Activated CD8-positive, alpha-beta memory T cell treated with anti-CD3 and anti-CD28 coated beads, Interleukin-2, amount 10 ng/mL, durations not matched to agents 7 days and 5 days (primary cell): ENCODE measurements around the gene TOR2A. TPM values are rescaled to one million over a fixed set of nuclear protein-coding genes. Genes with fewer than 3 reads are reported as not detected.

Experiments
- ATAC-seq: fragments of 150-1000 bp; cut with Tn5 transposase; one replicate; pipeline ENCODE4 v1.10.0; 2021; ENCODE audit warnings: moderate library complexity
- CTCF ChIA-PET: fragments of 350-600 bp; sonication (Branson Sonifier 250); formaldehyde crosslinking; loops from one replicate; lab custom pipeline; 2021; ENCODE audit warnings: antibody characterized with exemption; lab: Charles Lee
- DNase-seq: peaks from one replicate; pipeline ENCODE4 v3.0.0-alpha.2; 2020
- H3K27ac Mint-ChIP-seq: one replicate; pipeline ENCODE4 v1.8.0; 2021; ENCODE audit warnings: mild to moderate bottlenecking, mixed read lengths
- H3K27me3 Mint-ChIP-seq: one replicate; pipeline ENCODE4 v1.8.0; 2021; ENCODE audit warnings: mixed read lengths
- H3K36me3 Mint-ChIP-seq: one replicate; pipeline ENCODE4 v1.8.0; 2021; ENCODE audit warnings: mild to moderate bottlenecking, mixed read lengths
- H3K4me1 Mint-ChIP-seq: one replicate; pipeline ENCODE4 v1.8.0; 2021; ENCODE audit warnings: mixed read lengths
- H3K4me3 Mint-ChIP-seq: one replicate; pipeline ENCODE4 v1.8.0; 2021; ENCODE audit warnings: mild to moderate bottlenecking, moderate library complexity, mixed read lengths
- H3K9me3 Mint-ChIP-seq: one replicate; pipeline ENCODE4 v1.8.0; 2022; ENCODE audit warnings: low read depth, mixed read lengths
- total RNA-seq, 2 experiments: library from RNA; stranded (reverse); gene quantifications; one replicate each; pipeline ENCODE4 v1.2.3, GENCODE V29; 2021

TOR2A gene
- total RNA-seq, 2 experiments from 2014 or later: 24.1 to 26.8 TPM

DNA sequence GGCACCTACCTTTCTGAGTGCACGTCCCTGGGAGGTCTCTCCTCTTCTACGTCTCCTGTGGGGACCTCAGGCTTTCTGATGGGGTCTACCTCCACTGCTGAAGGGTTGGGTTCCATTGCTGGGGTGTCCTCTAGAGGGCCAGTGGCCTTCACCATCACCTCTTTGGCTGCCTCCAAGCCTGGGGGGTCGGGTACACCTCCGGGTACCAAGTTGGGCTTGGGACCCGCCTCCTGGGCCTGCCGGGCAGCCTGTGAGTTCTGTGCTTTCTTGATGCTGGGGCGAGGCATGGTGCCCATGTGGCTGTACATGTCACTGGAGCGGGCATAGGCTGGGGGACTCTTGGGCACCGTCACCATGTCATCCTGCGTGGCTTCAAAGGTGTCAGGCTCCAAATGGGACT, 38.9 kb upstream of the TOR2A start:
- Mint-ChIP-seq H3K36me3 (peaks cover 48% of the 10 kb centered on the region), H3K27me3 (no peaks in the 10 kb centered on the region), H3K27ac (peak overlapping the region; percentile 48), H3K4me1 (peaks cover 53% of the 10 kb centered on the region), H3K9me3 (no peaks in the 10 kb centered on the region), H3K4me3 (no peak overlapping the region)
- no peak for ATAC-seq
- no peak for DNase-seq
- CTCF ChIA-PET: interaction anchor here (1.3 to 2.3 kb wide), 3 partner anchors 39 to 148 kb away, joined by 3 to 9 read pairs (median 7); partner anchors contain the start of gene TOR2A

GRCh38 chr9:127773272-127773671, 38.2 kb upstream of the TOR2A start:
- peaks cover 52% of the 10 kb centered on the region for H3K36me3 Mint-ChIP-seq

DNA sequence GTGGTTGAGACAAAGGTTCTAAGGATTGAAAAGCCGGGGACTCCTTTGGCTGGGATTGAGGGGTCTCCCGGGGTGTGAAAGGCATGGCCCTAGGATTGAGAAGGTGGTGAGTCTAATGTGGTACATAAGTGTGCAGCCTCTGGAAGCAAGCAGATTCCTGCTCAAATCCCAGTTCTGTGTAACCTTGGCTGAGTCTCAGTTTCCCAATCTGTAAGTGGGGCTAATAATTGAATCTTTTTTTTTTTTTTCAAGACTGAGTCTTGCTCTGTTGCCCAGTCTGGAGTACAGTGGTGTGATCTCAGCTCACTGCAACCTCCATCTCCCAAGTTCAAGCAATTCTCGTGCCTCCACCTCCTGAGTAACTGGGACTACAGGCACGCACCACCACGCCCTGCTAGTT, 37.5 kb upstream of the TOR2A start:
- Mint-ChIP-seq H3K9me3 (no peaks in the 10 kb centered on the region), H3K4me1 (peaks cover 66% of the 10 kb centered on the region), H3K27me3 (no peaks in the 10 kb centered on the region), H3K27ac (peak overlapping the region; percentile 5), H3K4me3 (no peak overlapping the region), H3K36me3 (peaks cover 51% of the 10 kb centered on the region)
- ATAC-seq (no peak), DNase-seq (no peak)
- CTCF ChIA-PET: interaction anchor here (1.3 to 4.9 kb wide), 5 partner anchors 11 to 345 kb away, joined by 6 to 50 read pairs (median 9); partner anchors contain the start of gene CDK9

More at GRCh38 chr9:127773272-127773671, 38.2 kb upstream of the TOR2A start:
- Mint-ChIP-seq H3K9me3 (no peaks in the 10 kb centered on the region), H3K27me3 (no peaks in the 10 kb centered on the region), H3K27ac (peak overlapping the region; percentile 19), H3K4me3 (no peak overlapping the region), H3K4me1 (peaks cover 60% of the 10 kb centered on the region)
- DNase-seq (no peak), ATAC-seq (no peak)
- CTCF ChIA-PET: interaction anchor here (1.3 to 4.9 kb wide), 4 partner anchors 10 to 148 kb away, joined by 3 to 50 read pairs (median 8); partner anchors contain the start of genes CDK9 and TOR2A

DNA sequence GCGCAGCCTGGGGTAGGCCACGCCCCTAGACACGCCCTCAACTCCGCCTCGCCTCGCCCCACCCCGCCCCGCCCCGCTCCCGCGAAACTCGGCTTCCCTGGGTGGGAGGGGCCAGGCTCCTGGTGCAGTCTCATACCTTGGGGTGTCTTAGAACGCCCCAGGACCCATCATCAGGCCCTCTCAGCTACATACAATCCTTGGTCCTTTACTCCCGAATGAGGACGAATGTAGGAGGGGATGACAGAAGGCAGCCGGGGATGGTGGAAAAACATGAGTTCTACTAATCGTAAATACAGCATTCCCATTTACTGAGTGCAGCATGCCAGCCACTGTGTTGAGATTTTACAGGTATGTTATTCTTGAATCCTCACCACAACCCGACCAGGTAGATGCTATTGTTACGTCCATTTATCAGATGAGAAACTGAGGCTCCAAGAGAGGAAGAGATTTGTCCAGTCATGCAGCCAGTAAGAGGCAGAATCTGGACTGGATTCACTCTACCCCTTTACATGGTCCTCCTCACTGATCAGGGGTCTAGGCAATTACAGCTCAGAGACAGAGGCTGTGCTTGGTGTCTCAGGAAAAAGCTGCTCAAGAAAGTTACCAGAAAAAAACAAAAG, 36.6 kb upstream of the TOR2A start:
- peak overlapping the region; percentile 85 for H3K4me3 Mint-ChIP-seq
- H3K36me3 Mint-ChIP-seq: peaks cover 52% of the 10 kb centered on the region
- peaks cover 76% of the 10 kb centered on the region for H3K4me1 Mint-ChIP-seq
- DNase-seq (no peak), ATAC-seq (no peak)
- CTCF ChIA-PET: interaction anchor here (0.7 to 5.7 kb wide), 12 partner anchors 8 to 346 kb away, joined by 3 to 50 read pairs (median 5); partner anchors contain the start of genes CDK9, PTRH1 and TOR2A
- H3K27me3 Mint-ChIP-seq: no peaks in the 10 kb centered on the region
- H3K9me3 Mint-ChIP-seq: no peaks in the 10 kb centered on the region
- peak overlapping the region; percentile 88 for H3K27ac Mint-ChIP-seq

DNA sequence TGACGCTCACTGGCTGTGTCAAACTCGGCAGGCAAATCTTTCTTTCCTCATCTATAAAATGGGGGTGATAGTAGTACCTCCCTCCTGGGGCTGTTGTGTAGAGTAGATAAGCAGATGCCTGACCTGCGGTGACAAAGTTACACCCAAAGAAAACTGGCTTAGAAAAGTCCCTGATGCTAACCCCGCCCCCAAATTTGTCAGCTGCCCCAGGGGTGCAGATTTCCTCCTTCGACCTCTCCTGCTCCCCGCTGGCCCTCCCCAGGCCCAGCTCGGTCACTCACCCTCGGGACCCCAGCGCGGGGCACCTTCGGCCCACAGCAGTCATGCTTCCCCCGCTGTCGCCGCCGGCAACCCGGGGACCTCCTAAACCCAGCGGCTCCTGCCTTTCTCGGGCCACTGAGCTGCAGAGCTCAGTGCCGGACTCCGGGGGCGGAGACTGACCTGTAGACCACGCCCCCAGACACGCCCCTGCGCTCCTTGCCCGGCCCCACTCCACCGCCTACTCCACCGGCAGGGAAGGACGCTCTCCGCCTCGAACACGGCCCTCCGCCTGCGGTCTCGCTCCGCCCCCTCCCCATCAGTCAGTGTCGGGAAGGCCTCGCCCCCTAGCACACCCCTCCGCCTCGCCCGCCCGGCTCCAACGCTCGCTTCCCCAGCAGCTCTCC, 35.9 kb upstream of the TOR2A start:
- no peaks in the 10 kb centered on the region for H3K27me3 Mint-ChIP-seq
- ATAC-seq (peak; percentile 91), DNase-seq (peak; percentile 98)
- H3K9me3 Mint-ChIP-seq: no peaks in the 10 kb centered on the region
- H3K4me3 Mint-ChIP-seq: peak overlapping the region; percentile 85
- CTCF ChIA-PET: interaction anchor here (0.7 to 5.9 kb wide), 16 partner anchors 9 to 347 kb away, joined by 3 to 50 read pairs (median 4); partner anchors contain the start of genes CDK9, PTRH1 and TOR2A
- peaks cover 79% of the 10 kb centered on the region for H3K4me1 Mint-ChIP-seq
- peaks cover 52% of the 10 kb centered on the region for H3K36me3 Mint-ChIP-seq
- H3K27ac Mint-ChIP-seq: peak overlapping the region; percentile 88

DNA sequence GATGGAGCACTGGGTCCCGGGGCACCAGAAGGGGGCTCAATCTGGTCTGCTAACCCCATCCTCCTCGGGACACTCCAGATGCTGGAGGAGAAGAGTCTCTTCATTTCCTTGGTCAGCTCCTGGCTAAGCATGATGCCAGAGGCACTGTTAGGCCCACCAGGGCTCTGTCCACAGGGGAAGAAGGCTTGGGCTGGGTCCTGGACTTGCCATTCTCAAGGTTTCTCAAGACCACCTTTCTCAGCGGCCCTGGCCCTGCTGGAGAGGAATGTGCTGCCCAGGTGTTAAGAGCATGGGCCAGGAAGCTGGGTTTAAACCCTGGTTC, 35.5 kb upstream of the TOR2A start:
- CTCF ChIA-PET: interaction anchor here (0.7 to 5.9 kb wide), 13 partner anchors 8 to 245 kb away, joined by 3 to 50 read pairs (median 4); partner anchors contain the start of genes CDK9 and TOR2A
- ATAC-seq: no peak
- peaks cover 55% of the 10 kb centered on the region for H3K36me3 Mint-ChIP-seq
- no peaks in the 10 kb centered on the region for H3K9me3 Mint-ChIP-seq
- peak overlapping the region; percentile 85 for H3K4me3 Mint-ChIP-seq
- H3K27me3 Mint-ChIP-seq: no peaks in the 10 kb centered on the region
- H3K27ac Mint-ChIP-seq: peak overlapping the region; percentile 88
- H3K4me1 Mint-ChIP-seq: peaks cover 80% of the 10 kb centered on the region
- DNase-seq: no peak

- Mint-ChIP-seq H3K4me1 (peaks cover 82% of the 10 kb centered on the region), H3K4me3 (peak overlapping the region; percentile 85), H3K9me3 (no peaks in the 10 kb centered on the region), H3K27ac (peak overlapping the region; percentile 88), H3K27me3 (no peaks in the 10 kb centered on the region), H3K36me3 (peaks cover 59% of the 10 kb centered on the region)
- DNase-seq: no peak
- CTCF ChIA-PET: interaction anchor here (0.6 to 5.9 kb wide), 9 partner anchors 8 to 151 kb away, joined by 3 to 50 read pairs (median 14); partner anchors contain the start of genes CDK9 and TOR2A
- no peak for ATAC-seq
Observed at GRCh38 chr9:127769929-127770582, 35.0 kb upstream of the TOR2A start.

DNA sequence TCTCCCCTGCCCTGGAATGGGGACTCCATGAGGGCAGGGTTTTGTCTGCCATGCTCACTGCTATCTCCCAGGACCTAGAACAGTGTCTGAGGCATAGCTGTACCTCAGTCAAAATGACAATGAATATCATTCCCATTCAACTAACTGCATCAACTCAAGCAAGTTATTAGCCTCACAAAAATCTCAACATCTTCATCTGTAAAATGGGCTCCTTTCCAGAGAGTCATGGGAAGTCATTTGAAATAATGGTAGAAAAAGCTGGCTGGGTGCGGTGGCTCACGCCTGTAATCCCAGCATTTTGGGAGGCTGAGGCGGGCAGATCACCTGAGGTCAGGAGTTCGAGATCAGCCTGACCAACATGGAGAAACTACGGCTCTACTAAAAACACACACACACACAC, 34.0 kb upstream of the TOR2A start:
- Mint-ChIP-seq H3K9me3 (no peaks in the 10 kb centered on the region), H3K27me3 (no peaks in the 10 kb centered on the region), H3K27ac (peak overlapping the region; percentile 89), H3K4me1 (peaks cover 82% of the 10 kb centered on the region), H3K4me3 (peak overlapping the region; percentile 45), H3K36me3 (peaks cover 59% of the 10 kb centered on the region)
- ATAC-seq: no peak
- CTCF ChIA-PET: interaction anchor here (1.8 to 5.9 kb wide), 7 partner anchors 11 to 152 kb away, joined by 5 to 50 read pairs (median 20); partner anchors contain the start of genes CDK9 and TOR2A
- DNase-seq: no peak

DNA sequence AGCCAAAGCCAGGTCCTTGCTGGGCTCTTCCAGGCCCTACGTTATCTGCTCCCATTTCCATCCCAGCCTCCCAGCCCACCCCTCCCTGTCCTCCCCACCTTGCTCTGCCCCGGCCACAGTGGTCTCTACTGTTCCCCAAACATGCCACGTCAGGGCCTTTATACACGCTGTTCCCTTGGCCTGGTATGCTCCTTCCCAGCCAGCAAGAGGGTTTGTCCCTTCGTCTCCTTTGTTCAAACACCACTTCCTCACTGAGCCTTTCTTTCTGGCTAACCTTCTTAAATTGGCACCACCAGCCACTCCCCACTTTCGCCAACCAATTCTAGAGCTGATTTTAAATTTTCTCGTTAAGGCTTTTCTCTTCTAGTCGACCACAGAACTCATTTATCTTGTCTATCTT, 33.6 kb upstream of the TOR2A start:
- no peaks in the 10 kb centered on the region for H3K9me3 Mint-ChIP-seq
- H3K36me3 Mint-ChIP-seq: peaks cover 56% of the 10 kb centered on the region
- H3K27ac Mint-ChIP-seq: peak overlapping the region; percentile 89
- DNase-seq (no peak), ATAC-seq (no peak)
- peak overlapping the region; percentile 45 for H3K4me3 Mint-ChIP-seq
- CTCF ChIA-PET: interaction anchor here (2.5 to 6.1 kb wide), 7 partner anchors 11 to 153 kb away, joined by 5 to 61 read pairs (median 23); partner anchors contain the start of genes CDK9 and TOR2A
- no peaks in the 10 kb centered on the region for H3K27me3 Mint-ChIP-seq
- peaks cover 82% of the 10 kb centered on the region for H3K4me1 Mint-ChIP-seq

DNA sequence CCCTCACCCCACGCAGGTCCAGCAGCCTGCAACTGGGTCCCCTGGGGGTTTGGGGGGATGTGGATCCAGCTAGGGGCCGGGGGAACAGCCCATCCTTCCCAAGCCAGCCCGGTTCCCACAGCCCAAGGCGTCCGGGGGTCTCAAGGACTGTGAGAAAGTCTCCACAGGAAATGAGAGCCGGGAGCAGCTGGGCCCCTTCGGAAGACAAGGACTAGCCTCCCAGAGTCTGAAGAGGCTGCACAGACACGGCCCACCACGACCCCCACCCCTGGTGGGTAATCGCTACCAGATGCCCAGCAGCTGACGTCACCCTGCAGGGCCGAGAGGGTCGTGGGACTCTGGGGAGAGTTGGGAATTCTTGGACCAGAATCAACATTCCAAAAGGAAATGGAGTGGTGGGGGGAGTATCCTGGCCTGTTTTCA, 32.8 kb upstream of the TOR2A start:
- Mint-ChIP-seq H3K4me1 (peaks cover 83% of the 10 kb centered on the region), H3K36me3 (peaks cover 57% of the 10 kb centered on the region), H3K27ac (peak overlapping the region; percentile 89), H3K4me3 (no peak overlapping the region), H3K27me3 (no peaks in the 10 kb centered on the region), H3K9me3 (no peaks in the 10 kb centered on the region)
- DNase-seq: no peak
- CTCF ChIA-PET: interaction anchor here (1.1 to 6.1 kb wide), 9 partner anchors 8 to 153 kb away, joined by 3 to 61 read pairs (median 7); partner anchors contain the start of genes CDK9, SH2D3C and TOR2A
- no peak for ATAC-seq

DNA sequence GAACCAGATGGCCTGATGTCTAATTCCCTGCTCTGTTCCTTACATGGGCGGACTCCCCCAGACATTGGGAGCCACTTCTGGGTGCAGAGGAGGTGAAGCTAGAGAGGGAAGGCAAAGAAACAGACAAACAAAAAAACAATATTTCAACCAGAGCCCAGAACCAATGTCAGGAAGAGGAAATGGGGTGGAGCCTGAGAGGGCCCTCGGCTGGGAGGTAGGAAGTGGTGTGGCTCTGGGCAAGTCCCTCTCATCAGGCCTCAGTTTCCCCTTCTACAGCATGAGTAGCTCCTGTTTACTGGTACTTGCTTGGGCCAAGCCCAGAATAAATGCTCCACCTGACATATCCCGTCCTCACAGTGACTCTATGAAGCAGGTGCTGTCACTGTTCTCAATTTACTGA, 32.3 kb upstream of the TOR2A start:
- H3K36me3 Mint-ChIP-seq: peaks cover 58% of the 10 kb centered on the region
- no peaks in the 10 kb centered on the region for H3K27me3 Mint-ChIP-seq
- no peaks in the 10 kb centered on the region for H3K9me3 Mint-ChIP-seq
- ATAC-seq: no peak
- H3K4me1 Mint-ChIP-seq: peaks cover 79% of the 10 kb centered on the region
- CTCF ChIA-PET: interaction anchor here (1.1 to 6.1 kb wide), 10 partner anchors 9 to 154 kb away, joined by 3 to 61 read pairs (median 6); partner anchors contain the start of genes CDK9, SH2D3C and TOR2A
- H3K4me3 Mint-ChIP-seq: peak overlapping the region; percentile 38
- peak overlapping the region; percentile 89 for H3K27ac Mint-ChIP-seq
- DNase-seq: no peak

DNA sequence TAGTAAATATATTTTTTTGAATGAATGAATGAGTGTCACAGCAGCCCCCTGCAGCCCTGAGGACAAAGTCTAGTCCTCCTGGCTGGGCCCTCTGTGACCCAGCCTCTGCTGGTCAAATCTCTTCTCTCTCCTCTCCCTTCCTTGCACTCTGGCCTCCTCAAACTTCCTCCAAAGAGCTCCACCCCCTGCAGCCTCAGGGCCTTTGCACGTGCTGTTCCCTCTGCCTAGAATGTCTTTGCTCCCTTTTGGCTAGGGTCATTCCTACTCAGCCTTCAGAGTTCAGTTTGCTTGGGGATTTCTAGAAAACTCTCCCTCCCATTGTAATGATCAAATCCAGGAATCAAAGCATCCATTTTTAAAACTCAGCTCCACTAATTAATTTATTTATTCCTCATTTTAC, 30.3 kb upstream of the TOR2A start:
- Mint-ChIP-seq H3K27ac (peak overlapping the region; percentile 37), H3K4me1 (peaks cover 62% of the 10 kb centered on the region), H3K36me3 (peaks cover 57% of the 10 kb centered on the region), H3K9me3 (no peaks in the 10 kb centered on the region), H3K27me3 (no peaks in the 10 kb centered on the region), H3K4me3 (no peak overlapping the region)
- DNase-seq: no peak
- ATAC-seq: no peak
- CTCF ChIA-PET: interaction anchor here (1.0 to 6.1 kb wide), 8 partner anchors 11 to 156 kb away, joined by 3 to 61 read pairs (median 10); partner anchors contain the start of genes CDK9 and TOR2A
